Measurements from ENCODE around the gene TLCD4. TPM values are rescaled to one million over a fixed set of nuclear protein-coding genes. Genes with fewer than 3 reads are reported as not detected.
"Not testable (repeated sequence)": the region's sequence is repeated elsewhere in the genome, so short reads cannot be mapped to it uniquely, and the experiment has no call there.

The TLCD4 gene
- total RNA-seq, 1 donor from 2014 or later: 13.6 TPM

- ATAC-seq (no peak), DNase-seq (no peak)
- Histone ChIP-seq H3K27ac (no peak overlapping the region), H3K4me1 (no peaks in the 10 kb centered on the region), H3K9me3 (no peaks in the 10 kb centered on the region), H3K36me3 (no peaks in the 10 kb centered on the region), H3K27me3 (no peaks in the 10 kb centered on the region), H3K4me3 (no peak overlapping the region)
- TF ChIP-seq CTCF (IDR thresholded peaks at IDR 0.05): no peak
- intact Hi-C loops (cut with DNase I): no loop called here
These were observed 27.4 kb upstream of the TLCD4 start for GRCh38 chr1:95089650-95090287.

GRCh38 chr1:95091290-95091689, 25.9 kb upstream of the TLCD4 start:
- H3K9me3 ChIP-seq; H3K4me3 ChIP-seq; H3K4me1 ChIP-seq; intact Hi-C loops (cut with DNase I); H3K27ac ChIP-seq; DNase-seq; ATAC-seq; H3K36me3 ChIP-seq; H3K27me3 ChIP-seq: not testable (repeated sequence)

GRCh38 chr1:95092891-95093290, 24.3 kb upstream of the TLCD4 start:
- H3K27me3 ChIP-seq; intact Hi-C loops (cut with DNase I); H3K4me1 ChIP-seq; H3K36me3 ChIP-seq; ATAC-seq; H3K27ac ChIP-seq; DNase-seq; H3K4me3 ChIP-seq; H3K9me3 ChIP-seq: not testable (repeated sequence)

- Histone ChIP-seq H3K27ac (no peak overlapping the region), H3K9me3 (no peaks in the 10 kb centered on the region), H3K36me3 (no peaks in the 10 kb centered on the region), H3K4me1 (no peaks in the 10 kb centered on the region), H3K27me3 (no peaks in the 10 kb centered on the region), H3K4me3 (no peak overlapping the region)
- intact Hi-C loops (cut with DNase I): no loop called here
- no peak for ATAC-seq
- DNase-seq: no peak
- no peak for TF ChIP-seq CTCF (IDR thresholded peaks at IDR 0.05)
These were observed 23.9 kb upstream of the TLCD4 start for GRCh38 chr1:95093296-95093695.

- intact Hi-C loops (cut with DNase I): no loop called here
- TF ChIP-seq CTCF (IDR thresholded peaks at IDR 0.05): no peak
- no peak for ATAC-seq
These were observed 22.2 kb upstream of the TLCD4 start for GRCh38 chr1:95094923-95095322.

GRCh38 chr1:95095833-95096217, 21.3 kb upstream of the TLCD4 start:
- ATAC-seq: peak; percentile 81
- no peak for TF ChIP-seq CTCF (IDR thresholded peaks at IDR 0.05)
- Histone ChIP-seq H3K27ac (no peak overlapping the region), H3K4me1 (no peaks in the 10 kb centered on the region), H3K27me3 (no peaks in the 10 kb centered on the region), H3K4me3 (no peak overlapping the region), H3K36me3 (no peaks in the 10 kb centered on the region), H3K9me3 (no peaks in the 10 kb centered on the region)
- intact Hi-C loops (cut with DNase I): no loop called here
- no peak for DNase-seq

More at GRCh38 chr1:95094923-95095322, 22.2 kb upstream of the TLCD4 start:
- Histone ChIP-seq H3K4me3 (no peak overlapping the region), H3K9me3 (no peaks in the 10 kb centered on the region), H3K36me3 (no peaks in the 10 kb centered on the region), H3K4me1 (no peaks in the 10 kb centered on the region), H3K27me3 (no peaks in the 10 kb centered on the region), H3K27ac (no peak overlapping the region)
- DNase-seq: no peak
